GM10847 (cell line): ENCODE data around the gene KCNT2.

ENCODE experiments used
- POLR2A ChIP-seq: IDR thresholded peaks from 2 replicates; pipeline ENCODE4 v1.6.1; 2011; ENCODE audit not compliant: insufficient read length; ENCODE audit errors: extremely low read depth

The KCNT2 gene

GRCh38 chr1:196400478-196401451 lies 207.5 kb downstream of the KCNT2 start:
- TF ChIP-seq POLR2A, result no peak

GRCh38 chr1:196399713-196400112 lies 208.5 kb downstream of the KCNT2 start:
- no peak for TF ChIP-seq POLR2A

- TF ChIP-seq POLR2A, result no peak
These were observed 214.5 kb downstream of the KCNT2 start for GRCh38 chr1:196393742-196394141.

- no peak for TF ChIP-seq POLR2A
These were observed 215.0 kb downstream of the KCNT2 start for GRCh38 chr1:196393282-196393681.

- TF ChIP-seq POLR2A, result no peak
These were observed 220.5 kb downstream of the KCNT2 start for GRCh38 chr1:196387766-196388165.

GRCh38 chr1:196385109-196385508 lies 223.1 kb downstream of the KCNT2 start:
- no peak for TF ChIP-seq POLR2A

- no peak for TF ChIP-seq POLR2A
These were observed 225.9 kb downstream of the KCNT2 start for GRCh38 chr1:196382383-196382782.

- TF ChIP-seq POLR2A, result no peak
These were observed 226.7 kb downstream of the KCNT2 start for GRCh38 chr1:196381544-196381943.

GRCh38 chr1:196380316-196380715 lies 227.9 kb downstream of the KCNT2 start:
- TF ChIP-seq POLR2A, result no peak

GRCh38 chr1:196377811-196378210 lies 230.4 kb downstream of the KCNT2 start:
- TF ChIP-seq POLR2A, result no peak

GRCh38 chr1:196376630-196377328 lies 231.5 kb downstream of the KCNT2 start:
- no peak for TF ChIP-seq POLR2A

GRCh38 chr1:196373798-196374197 lies 234.4 kb downstream of the KCNT2 start:
- no peak for TF ChIP-seq POLR2A

GRCh38 chr1:196372896-196373536 lies 235.2 kb downstream of the KCNT2 start:
- TF ChIP-seq POLR2A, result no peak

- TF ChIP-seq POLR2A, result no peak
These were observed 240.4 kb downstream of the KCNT2 start for GRCh38 chr1:196367838-196368237.

GRCh38 chr1:196366817-196367495 lies 241.3 kb downstream of the KCNT2 start:
- no peak for TF ChIP-seq POLR2A

- TF ChIP-seq POLR2A, result no peak
These were observed 247.0 kb downstream of the KCNT2 start for GRCh38 chr1:196361112-196361714.
